Neural progenitor cell (in vitro differentiated cells): ENCODE measurements around the gene SLC6A18. TPM values are rescaled to one million over a fixed set of nuclear protein-coding genes. Genes with fewer than 3 reads are reported as not detected.
"Not testable (repeated sequence)": the region's sequence is repeated elsewhere in the genome, so short reads cannot be mapped to it uniquely, and the experiment has no call there.

ENCODE experiments used
- DNase-seq: peaks from one replicate; pipeline ENCODE4 v3.0.0-alpha.2; 2016; ENCODE audit warnings: low spot score
- H2AFZ ChIP-seq: fragments of 200-600 bp; sonication (generic); replicated peaks from 2 replicates; pipeline ENCODE4 v1.6.1; 2016; ENCODE audit warnings: antibody characterized with exemption
- H3F3A ChIP-seq: fragments of 200-600 bp; sonication (generic); 2 replicates; pipeline ENCODE4 v1.6.1; 2016; ENCODE audit warnings: antibody characterized with exemption, low read depth
- H3K27ac ChIP-seq: fragments of 200-600 bp; sonication (generic); 2 replicates; pipeline ENCODE4 v1.5.1; 2016; ENCODE audit warnings: mild to moderate bottlenecking
- H3K27me3 ChIP-seq: fragments of 200-600 bp; sonication (generic); 2 replicates; pipeline ENCODE4 v1.6.1; 2016; ENCODE audit warnings: mild to moderate bottlenecking, moderate library complexity
- H3K36me3 ChIP-seq: fragments of 200-600 bp; sonication (generic); 2 replicates; pipeline ENCODE4 v1.5.1; 2016
- H3K4me1 ChIP-seq: fragments of 200-600 bp; sonication (generic); 2 replicates; pipeline ENCODE4 v1.6.1; 2016; ENCODE audit warnings: mixed run types
- H3K4me2 ChIP-seq: fragments of 200-600 bp; sonication (generic); 2 replicates; pipeline ENCODE4 v1.6.1; 2016
- H3K4me3 ChIP-seq: fragments of 200-600 bp; sonication (generic); 2 replicates; pipeline ENCODE4 v1.5.1; 2016
- H3K79me2 ChIP-seq: fragments of 200-600 bp; sonication (generic); 2 replicates; pipeline ENCODE4 v1.6.1; 2016; ENCODE audit warnings: low read depth
- H3K9ac ChIP-seq: fragments of 200-600 bp; sonication (generic); 2 replicates; pipeline ENCODE4 v1.6.1; 2016
- H3K9me3 ChIP-seq: fragments of 200-600 bp; sonication (generic); 2 replicates; pipeline ENCODE4 v1.5.1; 2016; ENCODE audit warnings: low read depth
- H4K20me1 ChIP-seq: fragments of 200-600 bp; sonication (generic); 2 replicates; pipeline ENCODE4 v1.6.1; 2016; ENCODE audit warnings: low read depth
- H3K27ac Mint-ChIP-seq: 3 replicates; pipeline ENCODE4 v1.8.0; 2021; ENCODE audit warnings: mixed read lengths
- H3K27me3 Mint-ChIP-seq: 2 replicates; pipeline ENCODE4 v1.8.0; 2022; ENCODE audit warnings: low read depth, mild to moderate bottlenecking, inconsistent platforms, moderate library complexity, mixed read lengths; ENCODE audit not compliant: insufficient read depth
- H3K36me3 Mint-ChIP-seq: 3 replicates; pipeline ENCODE4 v1.8.0; 2021; ENCODE audit warnings: mixed read lengths
- H3K4me1 Mint-ChIP-seq: 3 replicates; pipeline ENCODE4 v1.8.0; 2021; ENCODE audit warnings: mixed read lengths
- H3K4me3 Mint-ChIP-seq: 3 replicates; pipeline ENCODE4 v1.8.0; 2021; ENCODE audit warnings: mild to moderate bottlenecking, moderate library complexity, mixed read lengths
- H3K9me3 Mint-ChIP-seq: 3 replicates; pipeline ENCODE4 v1.8.0; 2020; ENCODE audit warnings: mixed read lengths
- CTCF ChIP-seq: fragments of 200-600 bp; sonication (generic); IDR thresholded peaks from 2 replicates; pipeline ENCODE4 v1.5.1; 2017; ENCODE audit warnings: antibody characterized with exemption, mild to moderate bottlenecking
- EZH2 ChIP-seq: fragments of 200-600 bp; sonication (generic); IDR thresholded peaks from 2 replicates; pipeline ENCODE4 v1.6.1; 2017; ENCODE audit warnings: antibody characterized with exemption, mild to moderate bottlenecking, moderate library complexity
- EZH2phosphoT487 ChIP-seq: fragments of 200-600 bp; sonication (generic); IDR thresholded peaks from 2 replicates; pipeline ENCODE4 v1.6.1; 2017; ENCODE audit warnings: antibody characterized with exemption
- total RNA-seq: library from RNA; depleted of rRNA; stranded (reverse); fragments of >200 nt; gene quantifications from 2 replicates; pipeline ENCODE4 v1.2.3, GENCODE V29; 2015; ENCODE audit warnings: low replicate concordance

Gene SLC6A18
- total RNA-seq, 1 donor from 2014 or later: not detected

- H3K36me3 Mint-ChIP-seq: no peaks in the 10 kb centered on the region
- peaks cover 3% of the 10 kb centered on the region for H3K27me3 Mint-ChIP-seq
- TF ChIP-seq CTCF (no peak), EZH2phosphoT487 (no peak), EZH2 (no peak)
These were observed 40.6 kb downstream of the SLC6A18 start for GRCh38 chr5:1265461-1266455.

GRCh38 chr5:1266791-1267190, 41.6 kb downstream of the SLC6A18 start:
- H3K4me3 ChIP-seq: no peak overlapping the region
- no peaks in the 10 kb centered on the region for H3K79me2 ChIP-seq
- no peaks in the 10 kb centered on the region for H3K27me3 ChIP-seq
- no peak overlapping the region for H3K27ac ChIP-seq
- H3K4me2 ChIP-seq: no peak overlapping the region
- H3K4me1 ChIP-seq: no peaks in the 10 kb centered on the region
- H3K36me3 ChIP-seq: no peaks in the 10 kb centered on the region
- no peaks in the 10 kb centered on the region for H3F3A ChIP-seq
- TF ChIP-seq EZH2phosphoT487 (no peak), CTCF (no peak), EZH2 (no peak)
- no peaks in the 10 kb centered on the region for H3K9me3 Mint-ChIP-seq
- no peak overlapping the region for H3K9ac ChIP-seq
- no peak overlapping the region for H3K27ac Mint-ChIP-seq
- no peaks in the 10 kb centered on the region for H3K36me3 Mint-ChIP-seq
- no peak overlapping the region for H2AFZ ChIP-seq
- H4K20me1 ChIP-seq: no peaks in the 10 kb centered on the region
- H3K9me3 ChIP-seq: no peaks in the 10 kb centered on the region
- no peak overlapping the region for H3K4me3 Mint-ChIP-seq
- DNase-seq: no peak
- no peaks in the 10 kb centered on the region for H3K4me1 Mint-ChIP-seq
- H3K27me3 Mint-ChIP-seq: peaks cover 3% of the 10 kb centered on the region

More at GRCh38 chr5:1265461-1266455, 40.6 kb downstream of the SLC6A18 start:
- Histone ChIP-seq H3K4me3 (no peak overlapping the region), H3F3A (no peaks in the 10 kb centered on the region), H3K27ac (no peak overlapping the region), H3K27me3 (no peaks in the 10 kb centered on the region), H4K20me1 (no peaks in the 10 kb centered on the region), H3K9me3 (no peaks in the 10 kb centered on the region), H3K9ac (no peak overlapping the region), H3K4me2 (no peak overlapping the region), H2AFZ (no peak overlapping the region), H3K36me3 (no peaks in the 10 kb centered on the region), H3K4me1 (no peaks in the 10 kb centered on the region), H3K79me2 (no peaks in the 10 kb centered on the region)
- H3K9me3 Mint-ChIP-seq: no peaks in the 10 kb centered on the region
- no peaks in the 10 kb centered on the region for H3K4me1 Mint-ChIP-seq
- no peak overlapping the region for H3K4me3 Mint-ChIP-seq
- no peak for DNase-seq
- no peak overlapping the region for H3K27ac Mint-ChIP-seq

GRCh38 chr5:1267464-1267863, 42.3 kb downstream of the SLC6A18 start:
- H3K9me3 Mint-ChIP-seq, H3K27me3 Mint-ChIP-seq, H3K4me3 ChIP-seq, H2AFZ ChIP-seq, H3K4me1 ChIP-seq, H3K79me2 ChIP-seq, H3K36me3 Mint-ChIP-seq, H3K4me2 ChIP-seq, H3K27ac Mint-ChIP-seq, H3K27me3 ChIP-seq, H3K4me1 Mint-ChIP-seq, H3K36me3 ChIP-seq, H3F3A ChIP-seq, H3K9me3 ChIP-seq, DNase-seq, H3K27ac ChIP-seq, H3K9ac ChIP-seq, H3K4me3 Mint-ChIP-seq, H4K20me1 ChIP-seq: not testable (repeated sequence)

GRCh38 chr5:1268056-1268455, 42.9 kb downstream of the SLC6A18 start:
- Histone ChIP-seq H3K27me3 (no peaks in the 10 kb centered on the region), H3K79me2 (no peaks in the 10 kb centered on the region), H4K20me1 (no peaks in the 10 kb centered on the region), H3K9ac (no peak overlapping the region), H3K4me3 (no peak overlapping the region), H3K9me3 (no peaks in the 10 kb centered on the region), H3K4me2 (no peak overlapping the region), H2AFZ (no peak overlapping the region), H3F3A (no peaks in the 10 kb centered on the region), H3K4me1 (no peaks in the 10 kb centered on the region), H3K27ac (no peak overlapping the region), H3K36me3 (no peaks in the 10 kb centered on the region)
- DNase-seq: no peak
- peaks cover 3% of the 10 kb centered on the region for H3K27me3 Mint-ChIP-seq
- H3K36me3 Mint-ChIP-seq: no peaks in the 10 kb centered on the region
- H3K9me3 Mint-ChIP-seq: no peaks in the 10 kb centered on the region
- no peak for TF ChIP-seq CTCF
- TF ChIP-seq EZH2: no peak
- no peak for TF ChIP-seq EZH2phosphoT487
- H3K4me1 Mint-ChIP-seq: no peaks in the 10 kb centered on the region
- H3K27ac Mint-ChIP-seq: no peak overlapping the region
- H3K4me3 Mint-ChIP-seq: no peak overlapping the region
